ENCODE results near the gene MKLN1.
"Not testable (repeated sequence)": the region's sequence is repeated elsewhere in the genome, so short reads cannot be mapped to it uniquely, and the experiment has no call there.

MKLN1 gene

DNA sequence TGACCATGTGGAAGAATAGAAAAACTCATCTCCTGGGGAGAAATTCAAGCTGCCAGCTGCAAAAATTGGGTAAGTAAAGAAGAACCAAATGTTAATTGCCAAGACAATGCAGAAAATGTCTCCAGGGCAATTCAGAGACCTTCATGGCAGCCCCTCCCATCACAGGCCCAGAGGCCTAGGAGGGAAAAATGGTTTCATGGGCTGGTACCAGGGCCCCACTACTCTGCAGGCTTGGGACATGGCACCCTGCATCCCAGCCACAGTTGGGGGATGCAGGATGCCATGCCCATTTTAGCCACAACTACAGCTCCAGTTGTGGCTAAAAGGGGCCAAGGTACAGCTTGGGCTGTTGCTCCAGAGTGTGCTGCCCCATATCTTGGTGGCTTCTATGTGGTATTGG lies 20.9 kb upstream of the MKLN1 start:
- DNase-seq (ENCODE audit: low read depth, low spot score), result no peak
- no peak overlapping the region for H3K27ac ChIP-seq

DNA sequence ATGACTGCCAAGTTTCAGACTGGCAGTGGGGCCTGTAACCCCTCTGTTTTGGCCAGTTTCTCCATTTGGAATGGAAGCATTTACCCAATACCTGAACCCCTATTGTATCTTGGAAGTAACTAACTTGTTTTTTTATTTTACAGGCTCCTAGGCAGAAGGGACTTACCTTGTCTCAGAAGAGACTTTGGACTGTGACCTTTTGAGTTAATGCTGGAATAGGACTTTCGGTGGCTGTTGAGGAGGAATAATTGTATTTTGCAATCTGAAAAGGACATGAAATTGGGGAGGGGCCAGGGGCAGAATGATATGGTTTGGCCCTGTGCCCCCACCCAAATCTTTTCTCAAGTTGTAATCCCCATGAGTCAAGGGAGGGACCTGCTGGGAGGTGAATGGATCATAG lies 20.0 kb upstream of the MKLN1 start:
- no peak for DNase-seq (ENCODE audit: low read depth, low spot score)
- no peak overlapping the region for H3K27ac ChIP-seq

GRCh38 chr7:131312838-131313237 lies 14.8 kb upstream of the MKLN1 start:
- H3K27ac ChIP-seq, result no peak overlapping the region
- DNase-seq (ENCODE audit: low read depth, low spot score), result no peak

DNA sequence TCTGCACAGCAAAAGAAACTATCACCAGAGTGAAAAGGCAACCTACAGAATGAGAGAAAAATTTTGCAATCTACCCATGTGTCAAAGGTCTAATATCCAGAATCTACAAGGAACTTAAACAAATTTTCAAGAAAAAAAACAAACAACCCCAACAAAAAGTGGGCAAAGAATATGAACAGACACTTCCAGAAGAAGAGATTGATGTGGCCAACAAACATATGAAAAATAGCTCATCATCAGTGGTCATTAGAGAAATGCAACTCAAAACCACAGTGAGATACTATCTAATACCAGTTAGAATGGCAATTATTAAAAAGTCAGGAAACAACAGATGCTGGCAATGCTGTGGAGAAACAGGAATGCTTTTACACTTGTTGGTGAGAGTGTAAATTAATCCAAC lies 7.1 kb upstream of the MKLN1 start:
- H3K27ac ChIP-seq, result no peak overlapping the region
- DNase-seq (ENCODE audit: low read depth, low spot score), result no peak

DNA sequence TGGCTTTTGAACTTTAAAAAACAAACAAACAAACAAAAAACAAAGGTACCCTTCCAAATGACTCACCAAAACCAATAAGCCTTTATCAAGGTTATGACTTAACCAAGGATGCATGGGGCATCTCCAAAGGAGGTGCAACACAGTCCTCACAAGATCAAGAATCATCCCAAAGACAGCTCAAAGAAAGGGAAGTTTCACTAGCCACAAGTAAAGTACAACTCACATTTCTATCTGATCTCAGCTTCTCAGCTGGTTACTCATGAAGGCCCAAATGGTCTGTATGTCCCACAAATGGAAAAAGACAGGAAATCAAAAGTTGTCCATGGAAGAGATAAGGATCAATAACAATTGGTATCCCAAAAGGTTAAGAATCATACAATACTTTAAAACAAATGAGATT lies 6.0 kb upstream of the MKLN1 start:
- DNase-seq (ENCODE audit: low read depth, low spot score), result no peak
- no peak overlapping the region for H3K27ac ChIP-seq

GRCh38 chr7:131322061-131322460 lies 5.6 kb upstream of the MKLN1 start:
- DNase-seq (ENCODE audit: low read depth, low spot score), result no peak

DNA sequence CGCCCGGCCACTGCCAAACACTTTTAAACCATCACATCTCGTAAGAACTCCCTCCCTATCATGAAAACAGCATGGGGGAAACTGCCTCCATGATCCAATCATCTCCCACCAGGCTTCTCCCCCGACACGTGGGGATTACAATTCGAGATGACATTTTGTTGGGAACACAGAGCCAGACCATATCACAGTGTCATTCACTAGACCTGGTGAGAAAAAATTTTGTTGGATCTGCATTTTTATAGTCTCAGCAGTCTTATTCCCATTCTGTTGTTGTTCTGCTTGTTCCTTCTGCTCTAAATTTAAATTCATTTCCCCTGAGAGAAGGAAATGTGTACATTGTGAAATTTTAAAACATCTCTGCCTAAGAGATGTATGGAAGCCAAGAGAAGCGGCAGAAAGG lies 4.8 kb upstream of the MKLN1 start:
- no peak for DNase-seq (ENCODE audit: low read depth, low spot score)
- H3K27ac ChIP-seq, result no peak overlapping the region

More at GRCh38 chr7:131322061-131322460, 5.6 kb upstream of the MKLN1 start:
- no peak overlapping the region for H3K27ac ChIP-seq

DNA sequence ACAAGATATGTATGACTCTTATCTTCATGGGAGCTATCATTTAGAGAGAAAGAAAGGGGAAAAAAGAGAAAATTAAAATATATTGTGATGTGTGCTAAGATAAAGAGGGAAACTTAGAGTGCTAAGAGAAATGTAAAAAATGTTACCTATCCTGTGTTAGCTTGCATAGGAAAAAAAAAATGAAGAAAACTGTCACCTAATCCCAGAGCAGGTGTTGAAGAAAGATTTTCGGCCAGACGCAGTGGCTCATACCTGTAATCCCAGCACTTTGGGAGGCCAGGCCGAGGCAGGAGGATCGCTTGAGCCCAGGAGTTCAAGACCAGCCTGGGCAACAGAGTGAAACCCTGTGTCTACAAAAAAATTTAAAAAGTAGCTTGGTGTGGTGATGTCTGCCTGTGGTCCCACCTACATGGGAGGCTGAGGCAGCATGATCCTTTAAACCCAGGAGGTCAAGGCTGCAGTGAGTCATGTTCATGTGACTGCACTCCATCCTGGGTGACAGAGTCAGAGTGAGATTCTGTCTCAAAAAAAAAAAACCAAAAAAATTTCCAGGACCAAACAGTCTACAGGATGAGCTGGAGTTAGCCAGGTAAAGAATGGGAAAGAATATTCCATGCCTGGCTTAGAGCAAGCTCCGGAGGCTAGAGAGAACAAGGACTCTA lies 2.4 kb upstream of the MKLN1 start:
- no peak for DNase-seq (ENCODE audit: low read depth, low spot score)
- H3K27ac ChIP-seq, result no peak overlapping the region

DNA sequence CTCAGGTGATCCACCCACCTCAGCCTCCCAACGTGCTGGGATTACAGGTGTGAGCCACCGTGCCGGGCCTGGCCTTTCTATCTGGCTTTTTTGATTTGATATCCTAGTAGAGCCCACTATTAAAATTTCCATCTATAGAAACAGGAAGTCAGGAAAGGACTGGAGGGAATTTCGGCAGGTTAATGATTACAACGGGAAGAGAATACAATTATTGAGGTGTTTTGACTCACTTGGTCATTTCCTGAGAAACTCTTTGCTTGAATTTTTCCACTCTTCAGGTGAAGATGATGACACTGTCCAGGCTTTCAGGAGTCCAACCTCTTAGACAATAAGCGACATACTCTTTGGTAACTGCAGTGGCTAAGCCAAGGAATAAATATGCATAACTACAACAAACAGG lies 1.1 kb upstream of the MKLN1 start:
- peak overlapping the region; percentile 89 for H3K27ac ChIP-seq
- DNase-seq (ENCODE audit: low read depth, low spot score), result no peak

DNA sequence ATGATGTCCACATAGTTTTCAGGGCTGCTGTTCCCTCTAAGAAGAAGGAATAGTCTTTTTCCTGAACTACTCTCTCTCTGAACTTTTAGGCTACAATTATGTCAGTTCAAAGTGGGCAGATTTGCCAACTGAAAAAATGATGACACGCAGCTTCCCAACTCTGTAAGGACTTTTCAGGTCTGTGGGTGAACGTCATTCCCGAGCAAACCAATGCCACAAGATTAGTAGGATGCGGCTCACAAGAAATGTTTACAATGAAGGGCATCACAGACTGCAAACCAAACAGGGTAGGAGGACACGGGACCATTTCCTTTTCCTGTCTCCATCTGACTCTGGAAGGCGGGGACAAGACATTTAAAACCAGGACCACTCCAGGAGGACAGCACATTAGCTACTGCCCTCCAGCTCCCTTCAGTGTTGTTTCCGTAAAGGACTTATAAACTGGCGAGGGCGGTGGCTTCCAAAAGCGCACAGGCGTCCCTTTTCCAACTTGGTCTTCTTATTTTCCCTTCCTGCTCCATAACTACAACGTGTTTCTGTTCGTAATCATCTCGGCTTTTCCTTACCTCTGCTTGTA lies 539 bp upstream of the MKLN1 start:
- H3K27ac ChIP-seq, result peak overlapping the region; percentile 89
- DNase-seq (ENCODE audit: low read depth, low spot score), result no peak

- peak overlapping the region; percentile 89 for H3K27ac ChIP-seq
- no peak for DNase-seq (ENCODE audit: low read depth, low spot score)
These were observed 900 bp downstream of the MKLN1 start for GRCh38 chr7:131328377-131329175.

GRCh38 chr7:131329176-131329570 lies 1.5 kb downstream of the MKLN1 start:
- DNase-seq (ENCODE audit: low read depth, low spot score), result no peak
- H3K27ac ChIP-seq, result peak overlapping the region; percentile 89

DNA sequence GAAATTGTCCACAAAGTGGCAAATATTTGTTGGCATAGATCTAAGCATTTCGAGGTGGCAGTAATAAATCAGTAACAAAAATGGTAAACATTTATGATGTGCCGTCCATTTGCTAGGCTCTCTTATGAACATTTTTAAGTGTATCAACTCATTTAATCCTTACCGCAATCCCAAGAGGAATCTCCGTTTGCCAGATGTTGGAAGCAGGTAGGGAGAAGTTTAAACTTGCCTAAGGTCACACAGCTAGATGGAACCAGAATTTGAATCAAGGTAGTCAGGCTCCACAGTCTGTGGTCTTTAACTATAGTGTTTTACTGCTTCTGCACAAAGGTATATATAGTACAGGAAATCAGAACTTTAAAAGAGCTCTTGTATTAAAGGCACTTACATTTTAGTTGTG lies 2.6 kb downstream of the MKLN1 start:
- H3K27ac ChIP-seq, result peak overlapping the region; percentile 89
- DNase-seq (ENCODE audit: low read depth, low spot score), result no peak

DNA sequence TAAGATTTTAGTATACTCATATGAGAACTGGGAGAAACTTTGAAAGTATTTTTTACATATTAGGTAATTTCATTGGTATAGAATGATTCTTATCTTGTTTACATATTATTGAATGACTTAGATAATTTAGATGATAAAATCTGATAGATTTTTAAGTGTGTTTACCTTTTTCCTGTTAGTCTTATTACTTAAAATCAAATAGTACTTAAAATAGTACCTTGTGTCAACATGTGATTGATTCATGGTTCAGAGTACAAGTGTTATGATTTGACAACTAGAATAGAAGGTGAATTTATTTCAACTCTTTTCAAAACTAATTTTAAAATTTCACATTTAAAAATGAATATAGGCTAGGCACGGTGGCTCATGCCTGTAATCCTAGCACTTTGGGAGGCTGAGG lies 4.1 kb downstream of the MKLN1 start:
- H3K27ac ChIP-seq, result no peak overlapping the region
- DNase-seq (ENCODE audit: low read depth, low spot score), result no peak

DNA sequence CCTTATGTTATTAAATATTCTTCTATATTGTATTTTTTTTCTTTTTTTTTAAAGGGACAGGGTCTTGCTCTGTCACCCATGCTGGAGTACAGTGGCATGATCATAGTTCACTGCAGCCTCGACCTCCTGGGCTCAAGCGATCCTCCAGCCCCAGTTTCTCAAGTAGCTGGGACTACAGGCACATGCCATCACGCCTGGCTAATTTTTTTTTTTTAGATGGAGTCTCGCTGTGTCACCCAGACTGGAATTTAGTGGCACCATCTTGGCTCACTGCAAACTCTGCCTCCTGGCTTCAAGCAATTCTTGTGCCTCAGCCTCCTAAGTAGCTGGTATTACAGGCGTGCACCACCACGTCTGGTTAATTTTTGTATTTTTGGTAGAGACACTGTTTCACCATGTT lies 5.1 kb downstream of the MKLN1 start:
- not testable (repeated sequence) for H3K27ac ChIP-seq; DNase-seq (ENCODE audit: low read depth, low spot score)

- no peak overlapping the region for H3K27ac ChIP-seq
- DNase-seq (ENCODE audit: low read depth, low spot score), result no peak
These were observed 8.1 kb downstream of the MKLN1 start for GRCh38 chr7:131335639-131336381.

DNA sequence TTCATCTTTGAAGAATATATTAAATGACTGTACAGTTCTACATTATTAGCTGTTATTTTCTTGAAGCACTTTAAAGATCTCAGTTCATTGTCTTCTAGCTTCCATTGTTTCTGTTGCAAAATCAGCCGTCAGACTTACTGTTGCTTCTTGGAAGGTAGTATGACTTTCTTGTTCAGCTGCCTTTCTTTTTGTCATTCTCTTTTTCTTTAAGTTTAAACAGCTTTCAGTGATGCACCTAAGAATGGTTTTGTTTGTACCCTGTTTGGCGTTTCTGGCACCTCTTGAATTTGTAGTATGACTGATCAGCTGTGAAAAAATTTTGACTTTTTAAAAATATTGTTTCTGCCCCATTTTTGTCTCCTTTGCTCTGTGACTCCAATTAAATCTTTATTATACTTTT lies 9.3 kb downstream of the MKLN1 start:
- DNase-seq (ENCODE audit: low read depth, low spot score), result no peak
- H3K27ac ChIP-seq, result no peak overlapping the region

GRCh38 chr7:131338173-131338572 lies 10.5 kb downstream of the MKLN1 start:
- DNase-seq (ENCODE audit: low read depth, low spot score), result no peak
- H3K27ac ChIP-seq, result no peak overlapping the region

DNA sequence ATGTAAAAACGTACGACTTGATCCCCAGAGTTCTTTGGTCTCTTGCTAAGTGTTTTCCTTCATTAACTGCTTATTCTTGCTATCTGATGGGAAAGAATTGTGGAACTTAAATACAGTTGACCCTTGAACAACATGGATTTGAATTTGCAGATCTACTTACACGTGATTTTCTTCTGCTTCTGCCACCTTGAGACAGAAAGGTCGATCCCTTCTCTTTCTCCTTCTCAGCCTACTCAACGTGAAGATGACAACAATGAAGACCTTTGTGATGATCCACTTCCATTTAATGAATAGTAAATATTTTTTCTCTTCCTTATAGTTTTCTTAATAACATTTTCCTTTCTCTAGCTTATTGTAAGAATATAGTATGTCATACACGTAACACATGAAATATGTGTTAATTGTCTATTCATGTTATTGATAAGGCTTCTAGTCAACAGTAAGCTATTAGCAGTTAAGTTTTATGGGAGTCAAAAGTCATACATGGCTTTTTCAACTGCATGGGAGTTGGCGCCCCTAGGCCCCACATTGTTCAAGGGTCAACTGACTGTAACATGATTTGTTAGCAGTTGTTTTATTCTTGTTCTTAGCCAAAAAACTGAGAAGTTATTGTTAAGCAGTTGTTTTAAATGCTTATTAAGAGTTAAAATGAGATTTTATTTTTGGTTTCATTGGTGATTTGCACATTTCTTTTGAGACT lies 11.2 kb downstream of the MKLN1 start:
- DNase-seq (ENCODE audit: low read depth, low spot score), result no peak
- H3K27ac ChIP-seq, result no peak overlapping the region

- DNase-seq (ENCODE audit: low read depth, low spot score), result no peak
These were observed 14.0 kb downstream of the MKLN1 start for GRCh38 chr7:131341690-131342089.

More at GRCh38 chr7:131341690-131342089, 14.0 kb downstream of the MKLN1 start:
- H3K27ac ChIP-seq, result no peak overlapping the region
